ENCODE measurements around the gene PPP1R8.
"Not testable (repeated sequence)": the region's sequence is repeated elsewhere in the genome, so short reads cannot be mapped to it uniquely, and the experiment has no call there.

Gene PPP1R8

GRCh38 chr1:27830621-27831440 lies at the start of gene PPP1R8:
PPP1R8 (plus strand) TSS chr1:27830782; CDS start chr1:27830836, 54 bp downstream.
- peak; percentile 92 for DNase-seq (ENCODE audit: low read depth)

- DNase-seq (ENCODE audit: low read depth): no peak
These were observed 47.6 kb upstream of the PPP1R8 start for GRCh38 chr1:27782950-27783349.

- DNase-seq (ENCODE audit: low read depth): no peak
These were observed 45.9 kb upstream of the PPP1R8 start for GRCh38 chr1:27784700-27785099.

GRCh38 chr1:27785781-27786455 lies 44.7 kb upstream of the PPP1R8 start:
- DNase-seq (ENCODE audit: low read depth): no peak

GRCh38 chr1:27787895-27788294 lies 42.7 kb upstream of the PPP1R8 start:
- DNase-seq (ENCODE audit: low read depth): peak; percentile 45

- DNase-seq (ENCODE audit: low read depth): no peak
These were observed 41.0 kb upstream of the PPP1R8 start for GRCh38 chr1:27789540-27790041.

GRCh38 chr1:27790270-27790669 lies 40.3 kb upstream of the PPP1R8 start:
- not testable (repeated sequence) for DNase-seq (ENCODE audit: low read depth)

- no peak for DNase-seq (ENCODE audit: low read depth)
These were observed 35.0 kb upstream of the PPP1R8 start for GRCh38 chr1:27795601-27796000.

- DNase-seq (ENCODE audit: low read depth): no peak
These were observed 25.8 kb upstream of the PPP1R8 start for GRCh38 chr1:27804791-27805190.

- no peak for DNase-seq (ENCODE audit: low read depth)
These were observed 23.8 kb upstream of the PPP1R8 start for GRCh38 chr1:27806758-27807157.

- DNase-seq (ENCODE audit: low read depth): no peak
These were observed 23.2 kb upstream of the PPP1R8 start for GRCh38 chr1:27807385-27807784.

- DNase-seq (ENCODE audit: low read depth): not testable (repeated sequence)
These were observed 22.5 kb upstream of the PPP1R8 start for GRCh38 chr1:27808131-27808530.

GRCh38 chr1:27809883-27810282 lies 20.7 kb upstream of the PPP1R8 start:
- DNase-seq (ENCODE audit: low read depth): no peak

GRCh38 chr1:27811741-27812500 lies 18.7 kb upstream of the PPP1R8 start:
- DNase-seq (ENCODE audit: low read depth): no peak

- DNase-seq (ENCODE audit: low read depth): peak; percentile 36
These were observed 13.5 kb upstream of the PPP1R8 start for GRCh38 chr1:27816921-27817630.

GRCh38 chr1:27821761-27822315 lies 8.7 kb upstream of the PPP1R8 start:
- DNase-seq (ENCODE audit: low read depth): no peak

GRCh38 chr1:27823784-27824183 lies 6.8 kb upstream of the PPP1R8 start:
- DNase-seq (ENCODE audit: low read depth): no peak

GRCh38 chr1:27824411-27824810 lies 6.2 kb upstream of the PPP1R8 start:
- DNase-seq (ENCODE audit: low read depth): no peak

GRCh38 chr1:27829339-27829960 lies 1.1 kb upstream of the PPP1R8 start:
- not testable (repeated sequence) for DNase-seq (ENCODE audit: low read depth)

- DNase-seq (ENCODE audit: low read depth): no peak
These were observed 1.2 kb downstream of the PPP1R8 start for GRCh38 chr1:27831568-27832410.

Measured in fibroblast of the conjunctiva (primary cell).